Esophagus squamous epithelium (tissue), 5 donors: Measurements from ENCODE around the gene ADGRE3. TPM values are rescaled to one million over a fixed set of nuclear protein-coding genes. Genes with fewer than 3 reads are reported as not detected.

Experiments used
- DNase-seq: peaks from one replicate; lab custom pipeline; 2025; lab: John Stamatoyannopoulos, UW
- H3K27ac ChIP-seq, 4 donors: fragments of 200-600 bp; sonication (generic); one replicate each; pipeline ENCODE4 v1.5.1; 2016 to 2019; ENCODE audit warnings: mild to moderate bottlenecking in 1 of 4
- H3K27me3 ChIP-seq, 4 donors: fragments of 200-600 bp; sonication (generic); 1 replicate in 3 of 4; 2 replicates in 1 of 4; pipeline versions ENCODE4 v1.5.1 to v1.6.0; 2017 to 2021; ENCODE audit warnings: antibody characterized with exemption in 1 of 4
- H3K36me3 ChIP-seq, 3 donors: fragments of 200-600 bp; sonication (generic); one replicate each; pipeline ENCODE4 v1.5.1; 2016 to 2019
- H3K4me1 ChIP-seq, 3 donors: fragments of 200-600 bp; sonication (generic); one replicate each; pipeline ENCODE4 v1.5.1; 2017 to 2019
- H3K4me3 ChIP-seq, 4 donors: fragments of 200-600 bp; sonication (generic); 1 replicate in 3 of 4; 2 replicates in 1 of 4; pipeline ENCODE4 v1.5.1; 2016 to 2019; ENCODE audit warnings: mild to moderate bottlenecking in 2 of 4, moderate library complexity in 1 of 4
- H3K9me3 ChIP-seq, 3 donors: fragments of 200-600 bp; sonication (generic); one replicate each; pipeline ENCODE4 v1.5.1; 2016 to 2019
- POLR2A ChIP-seq, 4 donors: fragments of 450-650 bp; IDR thresholded peaks; one replicate each; pipeline ENCODE4 v1.6.1; 2017; ENCODE audit warnings: antibody characterized with exemption in 4 of 4, mild to moderate bottlenecking in 4 of 4, moderate library complexity in 3 of 4
- WGBS, 2 donors: methylation state at CpG; one replicate each; pipeline ENCODE4 v1.1.5; 2018; 5-methylcytosine and 5-hydroxymethylcytosine counted together
- intact Hi-C: fragments of 100-400 bp; cut with DNase I; formaldehyde crosslinking; loops from one replicate; pipeline ENCODE4 v1.15.0; 2022
- total RNA-seq, 4 donors: library from RNA; depleted of rRNA; stranded (reverse); fragments of >200 nt; gene quantifications; one replicate each; pipeline ENCODE4 v1.1.0, GENCODE V29; 2016
- TF ChIP-seq, protein P1 (sequence below), 6 experiments: fragments of 450-650 bp in 4 of 6; fragments of 200-600 bp in 2 of 6; sonication (generic) in 2 of 6; IDR thresholded peaks; one replicate each; pipeline ENCODE4 v1.5.1; 2016 to 2019; ENCODE audit warnings: antibody characterized with exemption in 6 of 6, mild to moderate bottlenecking in 4 of 6, moderate library complexity in 4 of 6
- donor health status: DM: yes; HTN: yes; CAD: no.

Gene ADGRE3
- total RNA-seq, 4 donors from 2014 or later = 0.29 TPM; not detected in 3

DNA sequence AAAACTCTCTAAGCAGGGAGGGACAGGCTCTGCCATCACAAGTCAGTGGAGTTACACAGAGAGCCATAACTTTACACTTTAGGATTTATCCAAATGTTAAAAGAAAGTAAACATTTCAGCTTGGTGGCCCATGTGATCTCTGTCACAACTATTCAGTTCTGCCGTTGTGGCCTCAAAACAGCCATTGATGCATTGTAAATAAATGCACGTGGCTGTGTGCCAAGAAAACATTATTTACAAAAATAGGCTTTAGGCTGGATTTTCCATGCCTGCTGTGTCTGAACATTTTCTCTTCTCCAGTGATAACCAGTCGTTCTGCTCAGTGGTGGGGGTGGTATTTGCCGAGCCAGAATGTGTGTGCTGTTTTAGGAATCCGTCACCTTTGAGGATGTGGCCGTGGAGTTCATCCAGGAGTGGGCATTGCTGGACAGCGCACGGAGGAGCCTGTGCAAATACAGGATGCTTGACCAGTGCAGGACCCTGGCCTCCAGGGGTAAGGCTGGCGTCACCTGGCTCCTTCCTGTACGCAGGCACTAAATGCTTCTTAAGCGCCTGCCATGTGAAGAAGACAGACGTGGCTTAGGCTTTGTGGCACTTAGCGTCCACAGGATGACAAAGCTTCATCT lies 20.1 kb upstream of the ADGRE3 start:
- Histone ChIP-seq H3K36me3 (peaks cover 0 to 65% (median 20%) of the 10 kb centered on the region in 3 donors), H3K27me3 (no peaks in the 10 kb centered on the region), H3K4me3 (no peak overlapping the region), H3K27ac (no peak overlapping the region), H3K4me1 (peaks cover 0 to 19% (median 8%) of the 10 kb centered on the region in 3 donors), H3K9me3 (no peaks in the 10 kb centered on the region)
- TF ChIP-seq, protein P1, sequence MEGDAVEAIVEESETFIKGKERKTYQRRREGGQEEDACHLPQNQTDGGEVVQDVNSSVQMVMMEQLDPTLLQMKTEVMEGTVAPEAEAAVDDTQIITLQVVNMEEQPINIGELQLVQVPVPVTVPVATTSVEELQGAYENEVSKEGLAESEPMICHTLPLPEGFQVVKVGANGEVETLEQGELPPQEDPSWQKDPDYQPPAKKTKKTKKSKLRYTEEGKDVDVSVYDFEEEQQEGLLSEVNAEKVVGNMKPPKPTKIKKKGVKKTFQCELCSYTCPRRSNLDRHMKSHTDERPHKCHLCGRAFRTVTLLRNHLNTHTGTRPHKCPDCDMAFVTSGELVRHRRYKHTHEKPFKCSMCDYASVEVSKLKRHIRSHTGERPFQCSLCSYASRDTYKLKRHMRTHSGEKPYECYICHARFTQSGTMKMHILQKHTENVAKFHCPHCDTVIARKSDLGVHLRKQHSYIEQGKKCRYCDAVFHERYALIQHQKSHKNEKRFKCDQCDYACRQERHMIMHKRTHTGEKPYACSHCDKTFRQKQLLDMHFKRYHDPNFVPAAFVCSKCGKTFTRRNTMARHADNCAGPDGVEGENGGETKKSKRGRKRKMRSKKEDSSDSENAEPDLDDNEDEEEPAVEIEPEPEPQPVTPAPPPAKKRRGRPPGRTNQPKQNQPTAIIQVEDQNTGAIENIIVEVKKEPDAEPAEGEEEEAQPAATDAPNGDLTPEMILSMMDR (IDR thresholded peaks at IDR 0.05) = no peak
- TF ChIP-seq POLR2A (IDR thresholded peaks at IDR 0.05) = no peak
- DNase-seq = no peak
- intact Hi-C loops = loop anchor here (5.0 kb wide), 1 partner anchor 122 kb away; the partner anchor contains the start of gene NDUFB7
- 70 to 78% methylated on average over 10 to 13 of the region's 13 CpGs for WGBS, 2 donors

DNA sequence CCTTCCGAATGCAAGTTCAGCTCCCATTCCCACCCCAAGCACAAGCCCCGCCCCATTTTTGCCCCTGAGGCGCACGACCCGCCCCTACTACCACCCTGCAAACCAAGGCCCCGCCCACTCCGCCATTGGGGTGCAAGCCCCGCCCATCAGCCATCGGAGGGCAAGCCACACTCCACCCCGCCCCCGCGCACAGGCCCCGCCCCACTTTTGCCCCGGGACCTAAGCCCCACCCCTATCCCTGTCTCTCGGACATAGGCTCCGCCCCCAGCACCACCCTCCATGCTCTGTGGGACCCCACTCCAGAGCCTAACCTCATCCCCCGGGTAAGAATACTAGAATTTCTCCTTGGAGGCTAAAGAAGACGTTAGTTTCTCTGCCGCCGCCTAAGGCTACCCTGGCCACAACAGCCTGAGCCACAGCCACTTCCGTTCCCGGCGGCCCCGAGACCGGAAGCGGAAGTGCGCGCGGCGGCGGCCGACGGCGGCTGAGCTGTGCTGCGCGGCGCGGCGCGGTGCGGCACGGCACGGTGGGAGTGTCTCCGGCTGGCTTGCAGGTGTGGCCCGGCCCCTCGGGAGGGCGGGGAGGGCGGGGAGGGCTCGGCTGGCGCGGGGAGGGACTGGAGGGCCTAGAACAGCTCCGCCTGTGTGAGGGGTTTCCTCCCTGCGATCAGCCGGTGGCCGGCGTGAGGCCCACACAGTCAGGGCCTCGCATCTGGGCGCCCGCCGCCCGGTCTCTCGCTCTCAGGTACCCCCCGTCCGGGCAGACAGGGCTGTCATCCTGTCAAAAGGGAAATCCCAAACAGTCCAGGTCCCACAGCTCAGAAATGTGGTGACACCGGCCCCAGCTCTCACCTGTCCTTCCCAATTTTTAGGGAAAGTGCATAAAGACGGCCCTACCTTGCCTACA lies 15.2 kb upstream of the ADGRE3 start, which contains the start of gene ZNF333:
Gene ZNF333, plus strand, starts transcription at position 451 of the 906 bp plus-strand sequence. CDS start 3,444 bp downstream, outside the sequence.
- H3K36me3 ChIP-seq = peaks cover 0 to 16% (median 2%) of the 10 kb centered on the region in 3 donors
- TF ChIP-seq, protein P1 (IDR thresholded peaks at IDR 0.05) = peak in 1 of 6 experiments; percentile 21
- TF ChIP-seq POLR2A (IDR thresholded peaks at IDR 0.05) = peak in 2 of 4 donors; percentile 57 to 62
- peaks cover 0 to 29% (median 8%) of the 10 kb centered on the region in 3 donors for H3K4me1 ChIP-seq
- H3K27ac ChIP-seq = peak within 1 kb of the TSS; percentile 93 to 97 (median 94)
- intact Hi-C loops = loop anchor here (5.0 kb wide), 1 partner anchor 118 kb away; the partner anchor contains the start of gene NDUFB7
- H3K4me3 ChIP-seq = peak within 1 kb of the TSS; percentile 50 to 88 (median 62)
- no peaks in the 10 kb centered on the region for H3K27me3 ChIP-seq
- DNase-seq = peak; percentile 81
- WGBS, 2 donors = 0 to 1% methylated on average over 3 to 8 of the region's 66 CpGs
- H3K9me3 ChIP-seq = no peaks in the 10 kb centered on the region

DNA sequence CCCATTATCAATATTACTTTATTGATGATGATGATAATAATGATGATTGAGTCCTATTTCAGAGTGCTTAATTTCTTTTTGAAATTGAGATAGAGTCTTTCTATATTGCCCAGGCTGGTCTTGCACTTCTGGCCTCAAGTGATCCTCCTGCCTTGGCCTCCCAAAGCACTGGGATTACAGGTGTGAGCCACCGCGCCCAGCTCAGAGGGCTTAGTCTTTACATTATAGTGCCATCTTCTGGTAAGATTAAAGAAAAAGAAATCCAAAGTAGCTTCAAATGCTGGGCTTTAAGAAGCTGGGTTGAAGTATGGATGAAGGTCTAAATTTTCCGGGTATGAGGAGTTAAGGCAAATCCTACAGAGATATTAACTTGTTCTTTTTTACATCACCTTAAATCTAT lies 11.8 kb upstream of the ADGRE3 start:
- Histone ChIP-seq H3K4me1 (peaks cover 0 to 22% (median 8%) of the 10 kb centered on the region in 3 donors), H3K9me3 (no peaks in the 10 kb centered on the region), H3K27me3 (peaks cover 0 to 11% (median 0%) of the 10 kb centered on the region in 4 donors), H3K36me3 (no peaks in the 10 kb centered on the region), H3K4me3 (no peak overlapping the region), H3K27ac (no peak overlapping the region)
- DNase-seq = no peak
- WGBS, 2 donors = 32 to 43% methylated on average over 3 of the region's 3 CpGs
- intact Hi-C loops = no loop called here
- TF ChIP-seq POLR2A (IDR thresholded peaks at IDR 0.05) = no peak
- TF ChIP-seq, protein P1 (IDR thresholded peaks at IDR 0.05) = peak in 4 of 6 experiments; percentile 13 to 44 (median 30)

DNA sequence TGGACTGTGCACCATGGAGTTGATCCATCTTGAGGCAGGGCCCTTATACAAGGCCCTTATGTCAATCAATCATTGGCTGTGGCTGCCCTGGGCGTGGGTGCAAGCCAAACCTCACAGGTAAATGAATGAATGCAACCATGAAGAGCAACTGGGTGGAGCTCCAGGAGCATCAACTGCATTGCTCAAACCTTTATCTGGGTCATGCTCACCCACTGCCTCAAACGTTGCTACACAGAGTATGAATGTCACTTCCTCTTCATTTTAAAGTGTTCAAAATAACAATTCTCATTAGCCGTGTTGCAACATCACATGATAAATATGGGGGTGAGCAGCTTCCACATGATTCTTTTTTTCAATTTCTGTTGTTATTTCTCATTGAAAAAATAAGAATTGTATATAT lies 8.8 kb upstream of the ADGRE3 start:
- no peak for DNase-seq
- no peaks in the 10 kb centered on the region for H3K9me3 ChIP-seq
- peaks cover 0 to 14% (median 0%) of the 10 kb centered on the region in 4 donors for H3K27me3 ChIP-seq
- WGBS, 2 donors = 26 to 28% methylated on average over 3 of the region's 3 CpGs
- no peak overlapping the region for H3K4me3 ChIP-seq
- intact Hi-C loops = no loop called here
- TF ChIP-seq POLR2A (IDR thresholded peaks at IDR 0.05) = no peak
- TF ChIP-seq, protein P1 (IDR thresholded peaks at IDR 0.05) = no peak
- H3K27ac ChIP-seq = no peak overlapping the region
- H3K4me1 ChIP-seq = no peaks in the 10 kb centered on the region
- no peaks in the 10 kb centered on the region for H3K36me3 ChIP-seq
